ENCODE results near the gene ALK.

The ALK gene

GRCh38 chr2:29455200-29455860 lies 466.1 kb downstream of the ALK start:
- H2AFZ ChIP-seq (ENCODE audit: low read length), result no peak overlapping the region
- H3K27ac ChIP-seq (ENCODE audit: low read depth, low read length, poor library complexity, severe bottlenecking), result no peak overlapping the region
- no peaks in the 10 kb centered on the region for H3K36me3 ChIP-seq (ENCODE audit: insufficient read depth, low read length)
- H3K9ac ChIP-seq (ENCODE audit: low read length), result no peak overlapping the region
- no peaks in the 10 kb centered on the region for H3F3A ChIP-seq (ENCODE audit: insufficient read depth, low read length)
- no peak overlapping the region for H3K4me3 ChIP-seq (ENCODE audit: low read depth, low read length, poor library complexity, severe bottlenecking)
- no peaks in the 10 kb centered on the region for H3K4me1 ChIP-seq (ENCODE audit: insufficient read depth, low read length, severe bottlenecking)
- no peak overlapping the region for H3K4me2 ChIP-seq (ENCODE audit: low read length)
- H3K27me3 ChIP-seq (ENCODE audit: insufficient read depth, low read length), result no peaks in the 10 kb centered on the region
- H4K20me1 ChIP-seq (ENCODE audit: insufficient read depth, low read length), result no peaks in the 10 kb centered on the region
- TF ChIP-seq CTCF (IDR thresholded peaks at IDR 0.05; ENCODE audit: low read length), result no peak
- TF ChIP-seq EZH2 (IDR thresholded peaks at IDR 0.05; ENCODE audit: borderline replicate concordance, low read length), result no peak
- no peaks in the 10 kb centered on the region for H3K9me3 ChIP-seq (ENCODE audit: low read length)
- no peaks in the 10 kb centered on the region for H3K79me2 ChIP-seq (ENCODE audit: insufficient read depth, low read length)
- H3K9me2 ChIP-seq (ENCODE audit: low read depth, low read length), result no peaks in the 10 kb centered on the region

- Histone ChIP-seq H3K9me2 (ENCODE audit: low read depth, low read length) (no peaks in the 10 kb centered on the region), H3K9ac (ENCODE audit: low read length) (no peak overlapping the region), H3F3A (ENCODE audit: insufficient read depth, low read length) (no peaks in the 10 kb centered on the region), H3K27me3 (ENCODE audit: insufficient read depth, low read length) (no peaks in the 10 kb centered on the region), H3K79me2 (ENCODE audit: insufficient read depth, low read length) (no peaks in the 10 kb centered on the region), H3K9me3 (ENCODE audit: low read length) (no peaks in the 10 kb centered on the region), H3K4me2 (ENCODE audit: low read length) (no peak overlapping the region), H3K4me3 (ENCODE audit: low read depth, low read length, poor library complexity, severe bottlenecking) (no peak overlapping the region), H3K27ac (ENCODE audit: low read depth, low read length, poor library complexity, severe bottlenecking) (no peak overlapping the region), H2AFZ (ENCODE audit: low read length) (no peak overlapping the region), H4K20me1 (ENCODE audit: insufficient read depth, low read length) (no peaks in the 10 kb centered on the region), H3K36me3 (ENCODE audit: insufficient read depth, low read length) (no peaks in the 10 kb centered on the region), H3K4me1 (ENCODE audit: insufficient read depth, low read length, severe bottlenecking) (no peaks in the 10 kb centered on the region)
- no peak for TF ChIP-seq EZH2 (IDR thresholded peaks at IDR 0.05; ENCODE audit: borderline replicate concordance, low read length)
- TF ChIP-seq CTCF (IDR thresholded peaks at IDR 0.05; ENCODE audit: low read length), result no peak
Measured at GRCh38 chr2:29452036-29452435, 469.4 kb downstream of the ALK start.

- no peak overlapping the region for H3K4me2 ChIP-seq (ENCODE audit: low read length)
- H4K20me1 ChIP-seq (ENCODE audit: insufficient read depth, low read length), result no peaks in the 10 kb centered on the region
- no peak overlapping the region for H2AFZ ChIP-seq (ENCODE audit: low read length)
- H3K27ac ChIP-seq (ENCODE audit: low read depth, low read length, poor library complexity, severe bottlenecking), result no peak overlapping the region
- H3K9me3 ChIP-seq (ENCODE audit: low read length), result no peaks in the 10 kb centered on the region
- H3K4me1 ChIP-seq (ENCODE audit: insufficient read depth, low read length, severe bottlenecking), result no peaks in the 10 kb centered on the region
- H3K27me3 ChIP-seq (ENCODE audit: insufficient read depth, low read length), result no peaks in the 10 kb centered on the region
- H3K4me3 ChIP-seq (ENCODE audit: low read depth, low read length, poor library complexity, severe bottlenecking), result no peak overlapping the region
- no peaks in the 10 kb centered on the region for H3K9me2 ChIP-seq (ENCODE audit: low read depth, low read length)
- no peaks in the 10 kb centered on the region for H3K36me3 ChIP-seq (ENCODE audit: insufficient read depth, low read length)
- no peaks in the 10 kb centered on the region for H3F3A ChIP-seq (ENCODE audit: insufficient read depth, low read length)
- TF ChIP-seq EZH2 (IDR thresholded peaks at IDR 0.05; ENCODE audit: borderline replicate concordance, low read length) (no peak), CTCF (IDR thresholded peaks at IDR 0.05; ENCODE audit: low read length) (no peak)
- no peaks in the 10 kb centered on the region for H3K79me2 ChIP-seq (ENCODE audit: insufficient read depth, low read length)
- H3K9ac ChIP-seq (ENCODE audit: low read length), result no peak overlapping the region
Measured at GRCh38 chr2:29450596-29451222, 470.7 kb downstream of the ALK start.
